AG09319 (cell line): Measurements from ENCODE around the gene KIAA0930.
"Not testable (repeated sequence)": the region's sequence is repeated elsewhere in the genome, so short reads cannot be mapped to it uniquely, and the experiment has no call there.

Source experiments
- DNase-seq: peaks from one replicate; pipeline ENCODE4 v3.0.0-alpha.2; 2010; ENCODE audit warnings: low read depth; ENCODE audit errors: extremely low read depth
- CTCF ChIP-seq: IDR thresholded peaks from 2 replicates; pipeline ENCODE4 v1.5.1; 2011; ENCODE audit warnings: low read depth, mild to moderate bottlenecking, inconsistent platforms, low read length, moderate library complexity

Gene KIAA0930

GRCh38 chr22:45278125-45278524 is 37.4 kb upstream of the KIAA0930 start:
- no peak for TF ChIP-seq CTCF

GRCh38 chr22:45277720-45278119 is 37.0 kb upstream of the KIAA0930 start:
- DNase-seq: not testable (repeated sequence)

More at GRCh38 chr22:45278125-45278524, 37.4 kb upstream of the KIAA0930 start:
- no peak for DNase-seq

- no peak for TF ChIP-seq CTCF
- DNase-seq: no peak
Observed at GRCh38 chr22:45276507-45277105, 35.9 kb upstream of the KIAA0930 start.

DNA sequence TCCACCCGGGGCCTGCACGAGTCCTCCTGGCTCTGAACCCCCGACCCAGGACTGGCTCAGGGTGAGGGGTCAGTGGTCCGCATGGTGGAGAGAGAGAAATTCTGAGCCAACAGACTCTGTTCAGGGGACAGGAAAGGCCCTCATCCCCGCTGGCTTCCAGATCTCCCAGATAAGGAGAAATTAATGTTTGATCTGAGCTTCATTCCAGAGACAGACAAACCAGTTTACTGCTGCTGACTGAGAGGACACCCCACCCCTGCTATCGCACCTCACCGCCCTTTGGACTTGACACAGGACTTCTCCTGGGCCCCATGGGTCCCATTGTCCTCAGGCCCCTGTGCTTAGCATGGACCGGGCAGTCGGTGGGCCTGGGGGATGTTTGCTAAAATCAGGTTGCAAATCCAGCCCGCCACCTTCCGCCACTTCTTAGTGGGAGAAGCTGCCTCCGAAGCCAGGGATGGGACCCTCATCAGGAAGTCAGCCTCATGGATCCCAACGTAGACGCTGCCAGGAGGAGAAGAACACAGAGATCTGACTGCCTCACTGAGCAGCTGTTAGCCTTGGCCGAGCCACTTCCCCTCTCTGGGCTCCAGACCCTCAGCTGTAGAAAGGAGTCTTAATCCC is 32.9 kb upstream of the KIAA0930 start:
- DNase-seq: no peak
- TF ChIP-seq CTCF: no peak

GRCh38 chr22:45272498-45272897 is 31.8 kb upstream of the KIAA0930 start:
- no peak for DNase-seq
- TF ChIP-seq CTCF: no peak

DNA sequence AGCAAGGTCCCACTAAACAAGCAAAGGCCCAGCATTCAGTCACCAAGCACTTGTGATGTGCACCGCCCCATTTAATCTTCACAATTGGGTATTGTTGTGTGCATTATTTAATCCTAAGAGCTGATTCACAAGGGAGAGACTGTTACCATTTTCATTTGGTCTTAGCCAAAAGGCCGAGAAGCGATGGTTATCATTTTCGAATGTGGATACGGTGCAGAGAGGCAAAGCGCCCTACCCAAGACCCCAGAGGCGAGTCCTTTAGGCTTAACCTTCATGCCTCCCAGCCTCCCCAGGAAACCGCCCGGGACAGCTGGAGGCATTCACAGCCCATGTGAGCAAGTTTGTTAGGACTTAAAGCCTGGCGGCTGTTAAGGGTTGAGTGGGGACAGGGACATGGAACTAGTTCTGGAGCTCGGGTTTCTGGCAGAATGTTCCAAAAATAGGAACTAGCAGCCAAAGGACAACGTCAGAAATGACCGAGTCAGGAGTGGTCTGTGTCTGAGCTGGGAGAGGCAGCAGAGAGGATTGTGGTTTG is 31.0 kb upstream of the KIAA0930 start:
- no peak for DNase-seq
- no peak for TF ChIP-seq CTCF

DNA sequence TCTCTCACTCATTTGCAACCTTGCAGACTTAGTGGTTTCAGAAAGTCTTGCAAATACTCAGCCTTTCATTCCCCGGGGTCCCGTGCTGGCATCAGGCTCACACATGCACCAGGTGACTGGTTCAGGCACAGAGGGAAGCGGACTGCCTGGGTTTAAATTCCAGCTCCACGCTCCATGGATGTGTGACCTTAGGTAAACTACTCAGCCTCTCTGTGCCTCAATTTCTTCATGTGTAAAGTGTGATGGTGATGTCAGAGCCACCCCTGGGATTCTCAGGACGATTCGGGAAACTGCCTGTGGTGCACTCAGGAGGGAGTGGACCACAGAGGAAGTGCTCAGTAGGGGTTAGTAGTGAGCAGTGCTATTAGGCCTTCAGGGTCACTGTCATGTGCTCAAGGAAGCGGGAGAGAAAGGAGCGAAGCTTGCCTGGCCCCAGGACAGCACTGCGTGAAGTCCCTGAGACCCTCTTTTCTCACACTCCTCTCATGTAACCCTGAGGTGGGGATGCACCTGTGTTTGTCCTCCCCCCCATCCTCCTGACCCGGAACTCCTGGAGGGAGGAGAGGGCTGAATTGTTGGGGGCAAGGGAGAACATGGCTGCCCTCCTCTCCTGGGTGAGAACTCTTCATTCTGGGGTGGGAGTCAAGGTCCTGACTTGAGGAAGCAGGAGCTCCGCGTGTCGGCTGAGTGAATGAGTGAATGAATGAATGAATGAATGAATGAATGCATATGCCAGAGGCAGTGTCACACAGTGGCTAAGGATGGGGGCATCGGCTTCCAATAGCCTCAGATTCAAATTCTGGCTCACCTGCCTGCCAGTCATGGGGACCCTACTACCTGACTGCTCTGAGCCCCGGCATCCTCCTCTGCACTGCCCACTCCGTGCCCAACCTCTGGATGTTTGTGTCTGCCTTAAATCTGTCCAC is 29.7 kb upstream of the KIAA0930 start:
- DNase-seq: no peak
- TF ChIP-seq CTCF: no peak
